ENCODE measurements around the gene OPN3. TPM values are rescaled to one million over a fixed set of nuclear protein-coding genes. Genes with fewer than 3 reads are reported as not detected.

OPN3 gene, protein sequence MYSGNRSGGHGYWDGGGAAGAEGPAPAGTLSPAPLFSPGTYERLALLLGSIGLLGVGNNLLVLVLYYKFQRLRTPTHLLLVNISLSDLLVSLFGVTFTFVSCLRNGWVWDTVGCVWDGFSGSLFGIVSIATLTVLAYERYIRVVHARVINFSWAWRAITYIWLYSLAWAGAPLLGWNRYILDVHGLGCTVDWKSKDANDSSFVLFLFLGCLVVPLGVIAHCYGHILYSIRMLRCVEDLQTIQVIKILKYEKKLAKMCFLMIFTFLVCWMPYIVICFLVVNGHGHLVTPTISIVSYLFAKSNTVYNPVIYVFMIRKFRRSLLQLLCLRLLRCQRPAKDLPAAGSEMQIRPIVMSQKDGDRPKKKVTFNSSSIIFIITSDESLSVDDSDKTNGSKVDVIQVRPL
- total RNA-seq: 16.6 and 20.7 TPM in 2 replicates

DNA sequence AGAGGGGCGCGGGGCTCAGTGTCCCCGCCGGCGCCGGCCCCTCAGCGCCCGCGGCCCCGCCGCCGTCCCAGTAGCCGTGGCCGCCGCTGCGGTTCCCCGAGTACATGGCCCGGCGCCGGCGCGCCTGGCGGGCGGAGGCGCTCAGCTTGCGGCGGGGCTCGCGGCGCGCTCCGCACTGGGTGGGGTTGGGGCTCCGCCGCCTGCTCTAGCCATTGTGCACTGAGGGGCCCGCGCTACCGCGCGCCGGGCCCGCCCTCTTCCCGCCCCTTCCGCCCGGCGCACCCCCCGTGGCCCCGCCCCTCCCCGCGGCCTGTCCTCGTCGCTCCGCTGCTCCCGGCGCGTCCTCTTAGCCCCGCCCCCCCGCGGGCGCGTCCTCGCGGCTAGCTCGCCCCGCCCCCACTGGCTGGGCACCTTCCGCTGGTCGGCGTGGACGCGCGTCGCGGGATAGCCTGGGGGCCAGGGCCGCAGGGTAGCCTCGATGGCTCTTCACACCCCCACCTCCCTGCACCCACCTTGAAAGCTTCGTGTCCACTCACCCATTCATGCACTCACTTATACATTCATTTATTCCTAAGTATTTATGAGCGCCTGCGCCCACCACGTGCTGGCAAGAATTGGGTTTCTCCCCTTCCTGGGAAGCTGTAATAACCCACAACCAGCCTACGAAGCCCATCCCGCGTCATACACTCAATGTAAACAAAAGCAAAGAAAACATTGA is at the start of gene OPN3, which contains the start of gene CHML:
Gene OPN3 (minus strand): TSS at position 221 of the 718 bp plus-strand sequence. CDS start 115 bp downstream, at position 106.
Gene CHML (minus strand): TSS at position 221 of the 718 bp plus-strand sequence. CDS start 4,603 bp downstream, outside the sequence.

DNA sequence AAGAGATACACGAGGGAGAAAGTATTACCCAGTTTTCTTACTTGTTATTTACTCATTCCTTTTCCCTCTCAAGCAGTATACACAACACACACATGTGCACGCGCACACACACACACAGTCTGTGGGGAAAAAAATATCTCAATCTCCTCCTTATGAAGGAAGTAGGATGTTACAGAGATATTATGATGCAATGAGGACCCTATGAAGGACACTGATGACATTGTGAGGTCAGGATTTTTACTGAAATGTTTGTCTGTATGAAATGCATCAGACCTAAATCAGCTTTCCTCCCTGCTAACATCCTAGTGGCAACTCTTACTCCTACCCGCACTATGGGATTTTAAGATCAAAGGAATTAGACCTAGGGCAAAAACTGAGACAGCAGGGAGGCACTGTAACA is 11.8 kb upstream of the OPN3 start, which contains the start of gene WDR64:
Gene WDR64 (plus strand): TSS at position 270 of the 400 bp plus-strand sequence. CDS start 204 bp downstream, outside the sequence.

Other genes starting within 250 kb of the OPN3 start
- 52.7 and 81.2 TPM in 2 replicates for gene FH, start 120.6 kb downstream of the OPN3 start, total RNA-seq
- gene KMO, start 108.0 kb downstream of the OPN3 start, total RNA-seq: not detected in 2 replicates
- gene CHML, start within 50 bp of the OPN3 start, total RNA-seq: 10.3 and 14.0 TPM in 2 replicates
- gene WDR64, start 11.9 kb upstream of the OPN3 start, total RNA-seq: under 0.01 TPM in 1 of 2 replicates, not detected in the other
- gene EXO1, start 207.8 kb upstream of the OPN3 start, total RNA-seq: 1.7 and 2.1 TPM in 2 replicates

Measured in dermis lymphatic vessel endothelial cell (primary cell).